ENCODE results near the gene FARSB. TPM values are rescaled to one million over a fixed set of nuclear protein-coding genes. Genes with fewer than 3 reads are reported as not detected.

FARSB gene
- total RNA-seq, 1 experiment from 2014 or later = 38.6 TPM

DNA sequence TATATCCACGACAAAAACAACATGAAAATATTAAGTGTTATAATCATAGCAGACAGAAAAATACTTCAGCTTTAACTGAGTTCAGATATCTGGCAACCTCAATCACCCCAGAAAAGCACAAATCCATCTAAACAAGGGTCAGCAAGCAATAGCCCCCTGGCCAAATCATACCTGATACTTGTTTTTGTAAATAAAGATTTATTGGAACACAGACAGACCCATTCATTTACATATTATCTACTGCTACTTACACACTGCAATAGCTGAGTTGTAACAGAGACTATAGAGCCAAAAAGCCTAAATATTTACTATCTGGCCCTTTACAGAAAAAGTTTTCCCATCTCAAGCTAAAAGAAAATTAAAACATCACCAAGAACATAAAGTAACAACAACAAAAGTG, 12.8 kb downstream of the FARSB start:
- Histone ChIP-seq H3K36me3 (replicated peaks; ENCODE audit: control insufficient read depth, insufficient read depth, low read length) (peaks cover 1% of the 10 kb centered on the region), H3K27me3 (ENCODE audit: control insufficient read depth, insufficient read depth, low read length) (no peaks in the 10 kb centered on the region), H3K4me3 (ENCODE audit: insufficient read depth, low read depth, low read length) (no peak overlapping the region)
- DNase-seq = no peak

DNA sequence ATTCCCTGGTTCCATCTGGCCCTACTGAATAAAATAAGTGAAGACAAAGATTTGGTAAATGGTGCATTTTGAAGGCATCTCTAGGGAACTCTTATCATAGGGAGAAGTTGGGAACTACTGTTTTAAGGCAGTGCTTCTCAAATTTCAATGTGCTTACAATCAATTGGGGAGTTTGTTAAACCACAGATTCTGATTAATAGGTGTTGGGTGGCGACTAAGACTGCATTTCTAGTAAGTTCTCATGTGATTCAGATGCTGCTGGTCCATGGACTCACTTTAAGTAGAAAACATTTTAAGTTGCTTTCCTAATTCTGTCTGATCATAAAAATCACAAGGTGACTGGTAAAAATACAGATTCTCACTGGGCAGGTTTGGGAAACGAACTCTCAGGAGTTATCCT, 14.6 kb downstream of the FARSB start:
- no peak for DNase-seq
- H3K4me3 ChIP-seq (ENCODE audit: insufficient read depth, low read depth, low read length) = no peak overlapping the region
- H3K36me3 ChIP-seq (replicated peaks; ENCODE audit: control insufficient read depth, insufficient read depth, low read length) = peaks cover 1% of the 10 kb centered on the region
- H3K27me3 ChIP-seq (ENCODE audit: control insufficient read depth, insufficient read depth, low read length) = no peaks in the 10 kb centered on the region

DNA sequence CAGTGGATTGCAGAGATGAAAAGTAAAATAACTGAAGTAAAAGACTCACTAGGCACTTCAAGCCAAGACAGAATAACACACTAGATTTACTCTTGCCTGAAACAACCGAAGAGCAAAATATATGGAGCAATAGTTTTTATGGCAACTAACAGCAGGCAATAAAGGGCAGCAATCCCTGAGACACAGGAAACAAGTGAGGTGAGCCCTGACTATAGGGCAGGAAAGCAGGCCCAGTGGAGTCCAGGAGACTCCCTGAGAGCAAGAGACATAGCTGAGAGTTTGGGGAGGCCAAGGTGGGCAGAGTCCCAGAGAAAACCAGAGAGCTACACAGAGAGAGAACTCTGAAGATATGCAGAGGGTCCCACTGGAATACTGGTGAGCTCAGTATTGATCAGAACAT, 18.8 kb downstream of the FARSB start:
- no peak for DNase-seq
- no peaks in the 10 kb centered on the region for H3K27me3 ChIP-seq (ENCODE audit: control insufficient read depth, insufficient read depth, low read length)
- H3K36me3 ChIP-seq (replicated peaks; ENCODE audit: control insufficient read depth, insufficient read depth, low read length) = peaks cover 3% of the 10 kb centered on the region
- H3K4me3 ChIP-seq (ENCODE audit: insufficient read depth, low read depth, low read length) = no peak overlapping the region

DNA sequence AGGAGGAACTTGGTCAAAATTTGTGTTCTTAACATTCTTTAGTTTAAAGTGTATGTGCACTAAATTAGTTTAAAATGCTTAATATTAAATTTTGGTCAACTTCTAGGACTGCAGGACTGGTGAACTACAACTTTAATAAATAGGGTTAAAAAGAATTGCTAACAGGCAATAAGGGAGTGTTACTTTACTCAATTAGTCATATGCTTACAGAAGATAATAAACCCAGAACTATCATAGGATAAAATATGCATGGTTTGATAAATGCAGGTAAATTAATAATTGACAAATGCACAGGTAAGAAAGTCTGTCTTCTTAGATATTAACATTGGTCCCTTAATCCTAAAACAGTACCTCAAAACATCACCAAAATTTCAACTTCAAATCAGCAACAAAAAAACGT, 20.6 kb downstream of the FARSB start:
- H3K4me3 ChIP-seq (ENCODE audit: insufficient read depth, low read depth, low read length) = no peak overlapping the region
- DNase-seq = no peak
- H3K27me3 ChIP-seq (ENCODE audit: control insufficient read depth, insufficient read depth, low read length) = no peaks in the 10 kb centered on the region
- H3K36me3 ChIP-seq (replicated peaks; ENCODE audit: control insufficient read depth, insufficient read depth, low read length) = peaks cover 5% of the 10 kb centered on the region

DNA sequence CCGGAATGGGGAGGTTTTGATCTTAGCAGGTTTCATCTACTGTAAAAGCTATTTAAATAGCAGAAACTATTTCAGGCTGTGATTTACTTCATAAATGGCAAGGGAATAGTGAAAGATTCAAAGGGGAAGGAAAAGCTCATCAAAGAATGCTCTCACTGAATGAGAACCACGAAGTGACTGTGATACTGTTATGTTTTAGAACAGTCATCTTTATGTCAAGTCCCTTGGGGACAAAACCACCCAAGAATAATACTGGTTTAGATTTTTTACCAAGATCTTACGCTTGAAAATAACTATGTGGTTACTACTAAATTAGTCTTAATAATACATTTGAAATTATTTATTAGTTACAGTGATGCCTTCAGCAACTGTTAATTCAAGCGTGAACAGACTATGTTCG, 28.1 kb downstream of the FARSB start:
- no peak for DNase-seq
- Histone ChIP-seq H3K4me3 (ENCODE audit: insufficient read depth, low read depth, low read length) (no peak overlapping the region), H3K27me3 (ENCODE audit: control insufficient read depth, insufficient read depth, low read length) (no peaks in the 10 kb centered on the region), H3K36me3 (replicated peaks; ENCODE audit: control insufficient read depth, insufficient read depth, low read length) (peaks cover 27% of the 10 kb centered on the region)

DNA sequence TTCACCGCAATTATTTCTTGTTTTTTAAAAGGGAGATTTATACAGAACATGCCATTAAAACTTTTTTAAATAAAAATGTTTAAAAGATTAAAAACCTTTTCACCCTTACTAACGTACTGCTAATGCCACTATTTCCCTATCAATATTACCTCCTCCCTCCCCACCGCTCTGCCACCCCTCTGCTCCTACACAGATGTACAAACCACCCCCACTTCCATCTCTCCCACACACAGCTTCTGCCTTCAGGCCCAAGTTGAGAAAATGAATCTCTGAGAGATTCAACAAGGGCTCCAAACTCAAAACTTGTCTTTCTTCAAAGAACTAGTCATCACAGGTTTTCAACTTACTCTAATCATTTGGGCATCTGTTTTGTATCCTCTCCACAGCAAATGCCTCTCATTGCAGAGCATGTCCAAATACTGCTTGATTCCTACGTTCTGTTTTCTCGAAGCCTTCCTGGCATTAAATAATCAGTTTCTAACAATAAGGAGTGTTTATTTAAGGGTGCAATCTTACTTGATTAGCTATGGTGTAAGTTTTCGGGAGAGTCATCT, 32.1 kb downstream of the FARSB start:
- Histone ChIP-seq H3K27me3 (ENCODE audit: control insufficient read depth, insufficient read depth, low read length) (no peaks in the 10 kb centered on the region), H3K4me3 (ENCODE audit: insufficient read depth, low read depth, low read length) (no peak overlapping the region), H3K36me3 (replicated peaks; ENCODE audit: control insufficient read depth, insufficient read depth, low read length) (peaks cover 21% of the 10 kb centered on the region)
- DNase-seq = no peak

DNA sequence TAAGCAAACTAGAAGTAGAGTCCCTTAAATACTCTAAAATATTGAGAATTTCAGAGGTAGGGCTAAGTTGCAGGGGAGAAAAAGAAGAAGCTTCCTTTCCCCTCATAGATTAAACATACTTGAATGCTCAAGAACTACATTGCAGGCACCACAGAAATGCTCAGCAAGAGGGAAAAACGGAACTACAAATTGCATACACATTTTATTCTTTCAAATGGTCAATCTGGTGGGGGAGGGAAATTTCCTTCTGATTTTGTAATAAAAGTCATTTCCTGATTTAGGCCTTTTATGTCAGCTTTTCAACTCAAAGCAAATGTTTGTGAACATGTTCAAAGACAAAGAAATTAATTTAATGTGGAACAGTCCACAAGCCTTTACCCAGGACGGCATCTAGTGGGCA, 33.0 kb downstream of the FARSB start:
- DNase-seq = no peak
- Histone ChIP-seq H3K4me3 (ENCODE audit: insufficient read depth, low read depth, low read length) (no peak overlapping the region), H3K27me3 (ENCODE audit: control insufficient read depth, insufficient read depth, low read length) (no peaks in the 10 kb centered on the region), H3K36me3 (replicated peaks; ENCODE audit: control insufficient read depth, insufficient read depth, low read length) (peaks cover 19% of the 10 kb centered on the region)

DNA sequence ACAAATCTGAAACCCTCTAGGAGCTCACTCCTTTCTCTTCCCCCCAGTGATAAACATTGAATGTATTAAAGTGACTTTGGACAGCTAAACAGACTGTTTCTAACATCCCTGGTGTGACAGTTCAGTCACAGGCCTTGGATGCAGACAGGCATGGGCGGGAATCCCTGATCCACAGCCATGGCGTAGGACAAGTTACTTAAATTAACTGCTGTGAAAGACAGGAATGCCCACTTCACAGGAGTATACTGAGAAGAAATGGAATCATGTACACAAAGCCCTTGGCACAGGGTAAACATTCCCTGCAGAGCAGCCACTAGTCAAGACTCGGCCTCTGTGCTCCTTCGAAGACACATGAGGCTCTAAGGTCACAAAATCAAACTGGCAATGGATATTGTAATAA, 34.0 kb downstream of the FARSB start:
- Histone ChIP-seq H3K36me3 (replicated peaks; ENCODE audit: control insufficient read depth, insufficient read depth, low read length) (peaks cover 14% of the 10 kb centered on the region), H3K4me3 (ENCODE audit: insufficient read depth, low read depth, low read length) (no peak overlapping the region), H3K27me3 (ENCODE audit: control insufficient read depth, insufficient read depth, low read length) (no peaks in the 10 kb centered on the region)
- DNase-seq = no peak

DNA sequence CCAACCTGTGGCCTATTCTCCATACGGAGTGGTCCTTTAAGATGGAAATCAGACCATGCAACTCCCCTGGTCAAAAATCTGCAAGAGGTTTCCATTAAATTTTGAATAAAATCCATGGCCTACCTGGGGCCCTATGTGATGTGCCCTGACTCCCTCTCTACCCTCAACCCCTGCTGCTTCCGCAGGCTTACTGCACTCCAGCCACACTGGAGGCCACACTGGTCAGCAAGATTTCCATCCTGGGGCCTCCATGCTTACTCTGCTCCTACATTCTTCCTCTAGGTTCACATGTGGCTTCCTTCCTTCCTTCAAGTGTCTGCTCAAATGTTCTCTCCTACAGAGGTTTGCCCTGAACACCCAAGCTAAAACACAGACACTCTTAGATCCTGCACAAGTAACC, 40.6 kb downstream of the FARSB start:
- peaks cover 7% of the 10 kb centered on the region for H3K36me3 ChIP-seq (replicated peaks; ENCODE audit: control insufficient read depth, insufficient read depth, low read length)
- DNase-seq = peak; percentile 37
- no peaks in the 10 kb centered on the region for H3K27me3 ChIP-seq (ENCODE audit: control insufficient read depth, insufficient read depth, low read length)
- no peak overlapping the region for H3K4me3 ChIP-seq (ENCODE audit: insufficient read depth, low read depth, low read length)

DNA sequence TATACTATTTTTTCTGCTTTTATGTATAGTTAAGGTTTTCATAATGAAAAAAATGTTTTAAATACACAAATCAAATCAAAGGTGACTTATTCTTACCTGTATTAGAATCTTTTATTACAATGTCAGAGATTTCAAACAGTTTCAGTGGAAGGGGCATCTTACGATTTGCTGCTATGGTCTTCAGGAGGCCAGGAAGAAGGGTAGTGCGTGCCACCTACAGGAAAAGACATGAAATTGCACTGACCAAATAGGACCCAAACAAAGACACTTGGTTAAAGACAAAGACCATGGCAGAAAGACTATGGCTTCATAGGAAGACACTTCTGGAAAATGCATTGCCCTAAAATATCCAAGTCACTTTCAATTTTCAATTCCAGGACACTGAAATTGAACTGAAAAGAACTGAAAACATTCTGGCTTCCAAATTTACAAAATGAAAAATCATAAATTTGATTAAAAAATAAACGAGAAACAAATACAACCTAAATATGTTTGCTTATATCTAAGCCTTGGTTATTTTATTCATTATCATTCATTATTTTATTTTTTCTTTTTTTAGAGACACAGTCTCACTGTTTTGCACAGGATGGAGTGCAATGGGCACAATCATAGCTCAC, 42.1 kb downstream of the FARSB start:
- Histone ChIP-seq H3K4me3 (ENCODE audit: insufficient read depth, low read depth, low read length) (no peak overlapping the region), H3K27me3 (ENCODE audit: control insufficient read depth, insufficient read depth, low read length) (no peaks in the 10 kb centered on the region), H3K36me3 (replicated peaks; ENCODE audit: control insufficient read depth, insufficient read depth, low read length) (peaks cover 7% of the 10 kb centered on the region)
- peak; percentile 74 for DNase-seq

DNA sequence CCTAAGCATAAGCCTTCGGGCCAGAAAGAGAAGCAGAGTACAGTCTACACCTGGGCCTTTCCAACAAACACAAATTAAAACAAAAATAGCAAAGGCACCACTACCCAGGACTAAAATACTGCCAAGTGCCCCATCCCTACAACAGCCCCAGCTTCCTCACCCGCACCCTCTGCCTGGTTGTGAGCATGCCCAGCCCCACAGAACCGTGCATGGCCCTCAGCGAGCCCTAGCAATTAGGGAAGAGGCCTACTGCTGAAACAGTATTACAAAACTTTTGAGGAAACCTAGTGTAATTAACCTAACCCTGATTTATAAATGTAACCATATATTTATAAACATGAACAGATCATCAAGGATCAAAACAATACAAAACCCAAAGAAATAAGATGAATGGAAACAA, 44.2 kb downstream of the FARSB start:
- no peak for DNase-seq

DNA sequence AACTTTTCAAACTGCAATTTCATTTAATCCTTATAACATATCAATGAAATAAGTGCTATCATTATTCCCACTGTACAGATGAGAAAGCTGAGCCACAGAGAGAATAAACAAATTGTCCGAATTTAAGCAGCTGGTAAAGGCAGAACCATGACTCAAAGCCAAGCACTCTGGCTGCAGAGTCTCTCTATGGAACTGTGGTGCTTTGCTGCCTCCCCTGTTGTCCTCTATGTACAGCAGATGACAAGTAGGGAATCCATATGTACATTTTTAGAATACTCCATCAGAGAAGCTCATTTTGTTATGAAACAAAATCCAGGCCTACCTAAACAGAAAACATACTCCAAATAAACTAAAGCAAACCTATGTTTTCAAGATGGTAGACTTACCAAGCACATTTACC, 45.1 kb downstream of the FARSB start:
- peaks cover 6% of the 10 kb centered on the region for H3K36me3 ChIP-seq (replicated peaks; ENCODE audit: control insufficient read depth, insufficient read depth, low read length)
- H3K4me3 ChIP-seq (ENCODE audit: insufficient read depth, low read depth, low read length) = no peak overlapping the region
- DNase-seq = no peak
- H3K27me3 ChIP-seq (ENCODE audit: control insufficient read depth, insufficient read depth, low read length) = no peaks in the 10 kb centered on the region

More for the DNA sequence above, 44.2 kb downstream of the FARSB start:
- Histone ChIP-seq H3K4me3 (ENCODE audit: insufficient read depth, low read depth, low read length) (no peak overlapping the region), H3K27me3 (ENCODE audit: control insufficient read depth, insufficient read depth, low read length) (no peaks in the 10 kb centered on the region), H3K36me3 (replicated peaks; ENCODE audit: control insufficient read depth, insufficient read depth, low read length) (peaks cover 6% of the 10 kb centered on the region)

DNA sequence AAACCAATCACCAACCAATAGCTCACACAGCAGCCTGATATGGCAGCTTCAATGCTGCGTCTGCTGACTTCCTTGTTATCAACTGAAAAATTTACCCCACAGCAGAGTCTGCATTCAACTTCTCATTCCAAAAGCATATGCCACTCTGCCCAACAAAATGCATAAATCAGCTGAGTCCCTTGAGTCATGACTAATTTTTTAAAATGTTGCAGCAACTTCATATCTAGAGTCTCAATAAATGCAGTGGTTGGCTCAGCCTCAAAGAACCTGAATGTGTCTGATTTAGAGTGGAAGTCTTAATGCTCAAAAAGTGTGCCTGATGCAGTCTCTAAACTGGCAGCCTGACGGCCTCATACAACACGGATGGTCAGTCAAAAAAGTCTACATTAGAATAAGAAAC, 46.5 kb downstream of the FARSB start:
- no peak for DNase-seq
- Histone ChIP-seq H3K36me3 (replicated peaks; ENCODE audit: control insufficient read depth, insufficient read depth, low read length) (peaks cover 6% of the 10 kb centered on the region), H3K27me3 (ENCODE audit: control insufficient read depth, insufficient read depth, low read length) (no peaks in the 10 kb centered on the region), H3K4me3 (ENCODE audit: insufficient read depth, low read depth, low read length) (no peak overlapping the region)

DNA sequence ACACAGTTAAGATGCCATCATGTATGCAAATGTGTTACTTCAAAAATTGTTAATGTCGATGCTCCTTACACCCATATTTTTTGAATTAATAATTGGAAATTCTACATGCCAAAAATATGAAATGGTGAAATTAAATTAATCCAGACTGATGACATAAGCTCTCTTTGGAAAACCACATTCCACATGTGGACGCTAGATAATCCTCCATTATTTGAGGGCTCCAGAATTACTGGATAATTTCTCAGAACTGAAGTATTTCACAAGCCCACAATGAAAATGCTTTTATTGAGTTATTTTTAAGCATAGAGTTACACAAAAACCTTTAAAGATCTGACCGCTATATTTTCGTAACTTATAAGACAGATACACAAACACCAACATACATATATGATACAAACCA, 47.8 kb downstream of the FARSB start:
- no peaks in the 10 kb centered on the region for H3K27me3 ChIP-seq (ENCODE audit: control insufficient read depth, insufficient read depth, low read length)
- H3K36me3 ChIP-seq (replicated peaks; ENCODE audit: control insufficient read depth, insufficient read depth, low read length) = peaks cover 6% of the 10 kb centered on the region
- no peak for DNase-seq
- H3K4me3 ChIP-seq (ENCODE audit: insufficient read depth, low read depth, low read length) = no peak overlapping the region

DNA sequence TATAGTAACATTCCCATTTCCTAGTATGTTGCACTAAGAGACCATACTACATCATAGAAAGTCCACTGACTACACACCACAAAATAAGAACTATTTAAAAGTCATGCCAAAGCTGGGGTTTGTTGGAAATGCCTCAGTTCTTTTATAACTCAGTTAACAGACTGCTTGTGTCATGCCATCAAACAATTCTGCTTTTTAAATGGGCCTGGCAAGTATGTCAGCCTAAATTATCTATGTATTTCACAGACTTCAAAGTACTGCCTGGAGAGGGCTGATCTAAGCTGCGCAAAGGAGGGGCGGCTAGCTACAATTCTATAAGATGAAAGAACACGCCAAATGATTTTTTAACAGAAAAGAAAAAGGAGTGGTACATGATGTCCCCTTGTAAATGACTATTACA, 49.6 kb downstream of the FARSB start:
- no peak for DNase-seq
- Histone ChIP-seq H3K27me3 (ENCODE audit: control insufficient read depth, insufficient read depth, low read length) (no peaks in the 10 kb centered on the region), H3K4me3 (ENCODE audit: insufficient read depth, low read depth, low read length) (no peak overlapping the region), H3K36me3 (replicated peaks; ENCODE audit: control insufficient read depth, insufficient read depth, low read length) (no peaks in the 10 kb centered on the region; the same call in none of the 2 replicates)

All from H7 (cell line).